OCI-LY7 (cell line): ENCODE data around the gene LDLRAD4.

Experiments used
- CTCF ChIP-seq: fragments of 200-600 bp; sonication (generic); conservative IDR thresholded peaks from 2 replicates; pipeline ENCODE4 v1.5.1; 2014; ENCODE audit warnings: mild to moderate bottlenecking, antibody characterized with exemption, low read length, moderate library complexity, mixed read lengths
- EZH2phosphoT487 ChIP-seq: fragments of 200-600 bp; sonication (generic); IDR thresholded peaks from 2 replicates; pipeline ENCODE4 v1.6.1; 2018; ENCODE audit warnings: low read depth, borderline replicate concordance, mild to moderate bottlenecking, mixed run types, antibody characterized with exemption, low read length, moderate library complexity, mixed read lengths

DNA sequence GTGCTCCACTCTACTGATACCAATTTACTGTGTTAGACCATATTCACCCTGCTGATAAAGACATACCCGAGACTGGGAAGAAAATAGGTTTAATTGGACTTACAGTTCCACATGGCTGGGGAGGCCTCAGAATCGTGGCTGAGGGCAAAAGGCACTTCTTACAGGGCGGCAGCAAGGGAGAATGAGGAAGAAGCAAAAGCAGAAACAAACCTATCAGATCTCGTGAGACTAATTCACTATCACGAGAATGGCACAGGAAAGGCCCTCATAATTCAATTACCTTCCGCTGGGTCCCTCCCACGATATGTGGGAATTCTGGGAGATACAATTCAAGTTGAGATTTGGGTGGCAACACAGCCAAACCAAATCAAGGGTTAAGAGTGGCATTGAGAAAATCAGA lies 65.2 kb downstream of the LDLRAD4 start:
- TF ChIP-seq CTCF (no peak), EZH2phosphoT487 (no peak)
